Measurements from ENCODE around the gene DOHH. TPM values are rescaled to one million over a fixed set of nuclear protein-coding genes. Genes with fewer than 3 reads are reported as not detected.

DOHH gene
- total RNA-seq, 1 donor from 2014 or later = 14.5 TPM

DNA sequence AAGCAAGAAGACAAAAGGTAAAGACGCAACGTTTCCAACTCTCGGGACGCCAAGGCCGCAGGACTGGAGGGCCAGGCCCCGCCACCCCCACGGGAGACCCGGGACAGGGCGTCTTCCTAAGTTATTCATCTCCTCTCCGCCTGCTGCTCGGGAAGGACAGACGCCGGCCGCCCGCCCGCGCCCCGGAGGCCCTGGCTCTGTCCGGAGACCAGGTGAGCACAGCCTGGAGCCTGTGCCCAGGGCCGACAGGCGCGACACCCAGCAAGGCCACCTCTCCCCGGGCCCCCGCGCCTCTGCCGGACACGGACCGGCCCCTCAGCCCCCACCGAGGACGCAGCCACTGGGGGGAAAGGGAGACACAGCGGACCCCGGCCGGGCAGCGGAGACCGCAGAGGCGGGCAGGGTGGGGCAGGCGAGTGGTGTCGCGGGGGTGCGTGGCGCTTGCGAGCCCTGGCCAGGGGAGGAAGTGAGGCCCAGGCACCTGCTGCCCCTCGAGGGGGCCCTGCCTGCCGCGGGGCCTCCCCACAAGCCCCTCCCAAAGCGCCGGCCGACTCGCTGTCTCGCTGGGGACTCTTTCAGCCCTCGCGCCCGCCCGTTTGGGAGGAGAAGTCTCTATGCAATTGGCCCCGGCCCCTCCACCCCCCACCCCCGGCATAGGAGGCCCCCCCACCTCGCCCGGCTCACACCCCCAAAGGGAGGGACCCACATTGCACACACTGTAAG, 37.3 kb downstream of the DOHH start:
- peaks cover 4% of the 10 kb centered on the region for H3K27me3 Mint-ChIP-seq (ENCODE audit: low read depth, unreplicated experiment)
- Histone ChIP-seq H3K27ac (ENCODE audit: low read depth, low read length) (no peak overlapping the region), H3K4me1 (ENCODE audit: insufficient read depth, low read length) (peaks cover 21% of the 10 kb centered on the region), H3K4me2 (ENCODE audit: low read length) (no peak overlapping the region), H3K9me3 (ENCODE audit: insufficient read depth, low read depth, low read length) (no peaks in the 10 kb centered on the region), H3K27me3 (ENCODE audit: insufficient read depth, low read length) (no peaks in the 10 kb centered on the region), H3K9ac (ENCODE audit: low read length) (no peak overlapping the region), H3K79me2 (ENCODE audit: insufficient read depth, low read length) (peaks cover 9% of the 10 kb centered on the region), H3K36me3 (ENCODE audit: insufficient read depth, low read length) (peaks cover 2% of the 10 kb centered on the region), H4K20me1 (ENCODE audit: insufficient read depth, low read length) (peaks cover 7% of the 10 kb centered on the region), H3K4me3 (ENCODE audit: insufficient read depth, low read depth, low read length) (no peak overlapping the region), H2AFZ (ENCODE audit: low read depth, low read length) (no peak overlapping the region)
- no peak for DNase-seq (ENCODE audit: low read depth)
- peaks cover 17% of the 10 kb centered on the region for H3K4me1 Mint-ChIP-seq (ENCODE audit: low read depth, unreplicated experiment)
- H3K27ac Mint-ChIP-seq (ENCODE audit: unreplicated experiment) = peak overlapping the region; percentile 88
- H3K36me3 Mint-ChIP-seq (ENCODE audit: low read depth, unreplicated experiment) = peaks cover 7% of the 10 kb centered on the region
- H3K9me3 Mint-ChIP-seq (ENCODE audit: unreplicated experiment) = peaks cover 3% of the 10 kb centered on the region
- peak overlapping the region; percentile 36 for H3K4me3 Mint-ChIP-seq (ENCODE audit: unreplicated experiment)
- TF ChIP-seq EZH2 (IDR thresholded peaks at IDR 0.05; ENCODE audit: insufficient read depth, low read length) = no peak
- no peak for FAIRE-seq

- DNase-seq (ENCODE audit: low read depth) (no peak), FAIRE-seq (no peak)
- H3K4me3 Mint-ChIP-seq (ENCODE audit: unreplicated experiment) = peak overlapping the region; percentile 60
- no peaks in the 10 kb centered on the region for H3K27me3 Mint-ChIP-seq (ENCODE audit: low read depth, unreplicated experiment)
- Histone ChIP-seq H3K4me1 (ENCODE audit: insufficient read depth, low read length) (peaks cover 32% of the 10 kb centered on the region), H3K27ac (ENCODE audit: low read depth, low read length) (peak overlapping the region; percentile 95), H3K27me3 (ENCODE audit: insufficient read depth, low read length) (no peaks in the 10 kb centered on the region), H3K79me2 (ENCODE audit: insufficient read depth, low read length) (peaks cover 11% of the 10 kb centered on the region), H3K9me3 (ENCODE audit: insufficient read depth, low read depth, low read length) (no peaks in the 10 kb centered on the region), H3K4me3 (ENCODE audit: insufficient read depth, low read depth, low read length) (no peak overlapping the region), H3K36me3 (ENCODE audit: insufficient read depth, low read length) (peaks cover 8% of the 10 kb centered on the region), H3K9ac (ENCODE audit: low read length) (peak overlapping the region; percentile 91), H4K20me1 (ENCODE audit: insufficient read depth, low read length) (peaks cover 3% of the 10 kb centered on the region), H3K4me2 (ENCODE audit: low read length) (peak overlapping the region; percentile 83), H2AFZ (ENCODE audit: low read depth, low read length) (no peak overlapping the region)
- H3K27ac Mint-ChIP-seq (ENCODE audit: unreplicated experiment) = peak overlapping the region; percentile 96
- no peaks in the 10 kb centered on the region for H3K9me3 Mint-ChIP-seq (ENCODE audit: unreplicated experiment)
- peaks cover 4% of the 10 kb centered on the region for H3K36me3 Mint-ChIP-seq (ENCODE audit: low read depth, unreplicated experiment)
- TF ChIP-seq EZH2 (IDR thresholded peaks at IDR 0.05; ENCODE audit: insufficient read depth, low read length) = no peak
- peaks cover 11% of the 10 kb centered on the region for H3K4me1 Mint-ChIP-seq (ENCODE audit: low read depth, unreplicated experiment)
Measured at GRCh38 chr19:3459965-3460582, 40.4 kb downstream of the DOHH start.

- H3K9me3 ChIP-seq (ENCODE audit: insufficient read depth, low read depth, low read length) = no peaks in the 10 kb centered on the region
- H3K4me1 Mint-ChIP-seq (ENCODE audit: low read depth, unreplicated experiment) = peaks cover 9% of the 10 kb centered on the region
- H3K27ac ChIP-seq (ENCODE audit: low read depth, low read length) = peak overlapping the region; percentile 95
- DNase-seq (ENCODE audit: low read depth) = peak; percentile 96
- H3K36me3 Mint-ChIP-seq (ENCODE audit: low read depth, unreplicated experiment) = peaks cover 4% of the 10 kb centered on the region
- no peaks in the 10 kb centered on the region for H3K27me3 Mint-ChIP-seq (ENCODE audit: low read depth, unreplicated experiment)
- FAIRE-seq = peak; percentile 94
- H2AFZ ChIP-seq (ENCODE audit: low read depth, low read length) = peak overlapping the region; percentile 60
- H3K27me3 ChIP-seq (ENCODE audit: insufficient read depth, low read length) = no peaks in the 10 kb centered on the region
- peaks cover 32% of the 10 kb centered on the region for H3K4me1 ChIP-seq (ENCODE audit: insufficient read depth, low read length)
- peak overlapping the region; percentile 91 for H3K9ac ChIP-seq (ENCODE audit: low read length)
- H3K4me3 Mint-ChIP-seq (ENCODE audit: unreplicated experiment) = no peak overlapping the region
- H3K27ac Mint-ChIP-seq (ENCODE audit: unreplicated experiment) = peak overlapping the region; percentile 96
- peaks cover 9% of the 10 kb centered on the region for H4K20me1 ChIP-seq (ENCODE audit: insufficient read depth, low read length)
- H3K4me2 ChIP-seq (ENCODE audit: low read length) = peak overlapping the region; percentile 83
- peaks cover 15% of the 10 kb centered on the region for H3K79me2 ChIP-seq (ENCODE audit: insufficient read depth, low read length)
- no peak for TF ChIP-seq EZH2 (IDR thresholded peaks at IDR 0.05; ENCODE audit: insufficient read depth, low read length)
- TF ChIP-seq, protein P1, sequence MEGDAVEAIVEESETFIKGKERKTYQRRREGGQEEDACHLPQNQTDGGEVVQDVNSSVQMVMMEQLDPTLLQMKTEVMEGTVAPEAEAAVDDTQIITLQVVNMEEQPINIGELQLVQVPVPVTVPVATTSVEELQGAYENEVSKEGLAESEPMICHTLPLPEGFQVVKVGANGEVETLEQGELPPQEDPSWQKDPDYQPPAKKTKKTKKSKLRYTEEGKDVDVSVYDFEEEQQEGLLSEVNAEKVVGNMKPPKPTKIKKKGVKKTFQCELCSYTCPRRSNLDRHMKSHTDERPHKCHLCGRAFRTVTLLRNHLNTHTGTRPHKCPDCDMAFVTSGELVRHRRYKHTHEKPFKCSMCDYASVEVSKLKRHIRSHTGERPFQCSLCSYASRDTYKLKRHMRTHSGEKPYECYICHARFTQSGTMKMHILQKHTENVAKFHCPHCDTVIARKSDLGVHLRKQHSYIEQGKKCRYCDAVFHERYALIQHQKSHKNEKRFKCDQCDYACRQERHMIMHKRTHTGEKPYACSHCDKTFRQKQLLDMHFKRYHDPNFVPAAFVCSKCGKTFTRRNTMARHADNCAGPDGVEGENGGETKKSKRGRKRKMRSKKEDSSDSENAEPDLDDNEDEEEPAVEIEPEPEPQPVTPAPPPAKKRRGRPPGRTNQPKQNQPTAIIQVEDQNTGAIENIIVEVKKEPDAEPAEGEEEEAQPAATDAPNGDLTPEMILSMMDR (IDR thresholded peaks at IDR 0.05; ENCODE audit: insufficient read depth, low read depth, low read length) = no peak
- peaks cover 12% of the 10 kb centered on the region for H3K36me3 ChIP-seq (ENCODE audit: insufficient read depth, low read length)
- no peaks in the 10 kb centered on the region for H3K9me3 Mint-ChIP-seq (ENCODE audit: unreplicated experiment)
- no peak overlapping the region for H3K4me3 ChIP-seq (ENCODE audit: insufficient read depth, low read depth, low read length)
Measured at GRCh38 chr19:3459089-3459881, 41.2 kb downstream of the DOHH start.
